Endodermal cell (in vitro differentiated cells): ENCODE results near the gene LRRIQ4. TPM values are rescaled to one million over a fixed set of nuclear protein-coding genes. Genes with fewer than 3 reads are reported as not detected.

Experiments
- DNase-seq: peaks from one replicate; pipeline ENCODE4 v3.0.0-alpha.2; 2017
- H3K27ac ChIP-seq: 2 replicates; pipeline ENCODE4 v1.5.1; 2013; ENCODE audit warnings: mild to moderate bottlenecking, low read depth, low read length, moderate library complexity
- H3K27me3 ChIP-seq: 2 replicates; pipeline ENCODE4 v1.6.1; 2013; ENCODE audit warnings: mild to moderate bottlenecking, low read length, moderate library complexity; ENCODE audit not compliant: insufficient read depth, control insufficient read depth, poor library complexity, severe bottlenecking
- H3K36me3 ChIP-seq: 2 replicates; pipeline ENCODE4 v1.7.0; 2013; ENCODE audit warnings: mild to moderate bottlenecking, low read length, moderate library complexity; ENCODE audit not compliant: control insufficient read depth, insufficient read depth
- H3K4me1 ChIP-seq: one replicate; pipeline ENCODE4 v1.7.0; 2013; ENCODE audit warnings: low read length; ENCODE audit not compliant: control insufficient read depth, insufficient read depth
- H3K4me3 ChIP-seq: 2 replicates; pipeline ENCODE4 v1.5.1; 2013; ENCODE audit warnings: mild to moderate bottlenecking, low read length, moderate library complexity
- H3K9ac ChIP-seq: 2 replicates; pipeline ENCODE4 v1.6.1; 2013; ENCODE audit warnings: mild to moderate bottlenecking, low read length, moderate library complexity; ENCODE audit not compliant: poor library complexity, severe bottlenecking; ENCODE audit errors: extremely low read depth
- H3K9me3 ChIP-seq: 2 replicates; pipeline ENCODE4 v1.6.1; 2013; ENCODE audit warnings: mild to moderate bottlenecking, low read length, moderate library complexity; ENCODE audit not compliant: control insufficient read depth
- H3K27ac Mint-ChIP-seq: 2 replicates; pipeline ENCODE4 v1.8.0; 2020; ENCODE audit warnings: mixed read lengths
- H3K27me3 Mint-ChIP-seq: 2 replicates; pipeline ENCODE4 v1.8.0; 2021; ENCODE audit warnings: mild to moderate bottlenecking, mixed read lengths; ENCODE audit not compliant: insufficient read depth
- H3K36me3 Mint-ChIP-seq: 2 replicates; pipeline ENCODE4 v1.8.0; 2020; ENCODE audit warnings: low read depth, mixed read lengths
- H3K4me1 Mint-ChIP-seq: 2 replicates; pipeline ENCODE4 v1.8.0; 2020; ENCODE audit warnings: mixed read lengths
- H3K4me3 Mint-ChIP-seq: 2 replicates; pipeline ENCODE4 v1.8.0; 2020; ENCODE audit warnings: mild to moderate bottlenecking, moderate library complexity, mixed read lengths
- H3K9me3 Mint-ChIP-seq: 2 replicates; pipeline ENCODE4 v1.8.0; 2020; ENCODE audit warnings: mild to moderate bottlenecking, mixed read lengths
- CTCF ChIP-seq: fragments of 200-600 bp; sonication (generic); conservative IDR thresholded peaks from 2 replicates; pipeline ENCODE4 v1.5.0; 2021; ENCODE audit warnings: antibody characterized with exemption, mild to moderate bottlenecking
- WGBS, 2 experiments: methylation state at CpG; one replicate each; pipeline versions ENCODE4 v1.1.5 to v1.1.7; 2013; ENCODE audit warnings: missing lambda C conversion rate in 2 of 2, mixed read lengths in 1 of 2; ENCODE audit not compliant: insufficient coverage in 1 of 2, insufficient read length in 1 of 2; 5-methylcytosine and 5-hydroxymethylcytosine counted together
- total RNA-seq, 2 donors: library from RNA; stranded (reverse); fragmentation: NEBNext Ultra II Directional in 1 of 2; extraction: Animal tissue kit (Norgen Biotek cat#: 25700) in 1 of 2; gene quantifications; 2 replicates in 1 of 2; 3 replicates in 1 of 2; pipeline ENCODE4 v1.2.1, GENCODE V29; 2021

The LRRIQ4 gene
- total RNA-seq, 2 donors from 2014 or later, result not detected

DNA sequence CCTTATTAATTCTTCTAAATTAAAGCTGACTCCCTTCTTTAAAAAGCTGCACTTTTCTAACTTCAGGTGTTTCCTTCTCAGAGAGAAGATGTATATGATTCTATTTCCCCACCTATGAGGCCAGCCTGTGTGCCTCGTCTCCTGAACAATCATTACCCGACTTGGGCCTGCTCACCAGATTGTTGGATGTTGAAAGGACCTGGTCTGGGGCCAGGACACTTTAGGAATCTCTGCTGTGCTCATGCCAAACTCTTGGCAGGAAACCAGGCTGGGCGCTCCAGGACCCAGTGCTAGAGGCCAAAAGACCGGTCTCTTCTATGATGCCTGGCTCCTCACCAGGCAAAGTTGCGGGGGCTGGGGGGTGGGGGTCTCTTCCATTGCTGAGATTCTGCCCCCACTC is 74.0 kb downstream of the LRRIQ4 start:
- H3K9ac ChIP-seq, result no peak overlapping the region
- no peaks in the 10 kb centered on the region for H3K9me3 Mint-ChIP-seq
- no peaks in the 10 kb centered on the region for H3K4me1 ChIP-seq
- no peak for TF ChIP-seq CTCF
- no peak overlapping the region for H3K27ac Mint-ChIP-seq
- H3K4me1 Mint-ChIP-seq, result no peaks in the 10 kb centered on the region
- H3K9me3 ChIP-seq, result no peaks in the 10 kb centered on the region
- 86% methylated on average over 5 of the region's 5 CpGs; no CpG with 5 or more reads in 1 of the 2 experiments for WGBS, 2 experiments
- no peaks in the 10 kb centered on the region for H3K36me3 Mint-ChIP-seq
- peak; percentile 27 for DNase-seq
- no peaks in the 10 kb centered on the region for H3K27me3 ChIP-seq
- H3K27ac ChIP-seq, result no peak overlapping the region
- H3K4me3 Mint-ChIP-seq, result no peak overlapping the region
- no peaks in the 10 kb centered on the region for H3K36me3 ChIP-seq
- no peaks in the 10 kb centered on the region for H3K27me3 Mint-ChIP-seq
- H3K4me3 ChIP-seq, result no peak overlapping the region

Other genes with a start within 250 kb of the LRRIQ4 start
- under 1 TPM; 0.15 to 0.79 TPM for gene MECOM, start 149.2 kb upstream of the LRRIQ4 start, total RNA-seq
- gene TERC, start 47.8 kb upstream of the LRRIQ4 start, total RNA-seq, result 10 to 100 TPM in 1 of 2 donors, 1 to 10 TPM in 1; 9.4 to 11.1 TPM
- 1 to 10 TPM in 1 of 2 donors, under 1 TPM in 1; 0.82 to 2.5 TPM for gene ACTRT3, start 43.3 kb upstream of the LRRIQ4 start, total RNA-seq
- 10 to 100 TPM; 13.3 to 14.1 TPM for gene MYNN, start 39.5 kb upstream of the LRRIQ4 start, total RNA-seq
- 10 to 100 TPM in 1 of 2 donors, 1 to 10 TPM in 1; 5.6 to 11.3 TPM for gene LRRC34, start within 50 bp of the LRRIQ4 start, total RNA-seq
- not detected for gene LRRC31, start 57.1 kb downstream of the LRRIQ4 start, total RNA-seq
- not detected for gene SAMD7, start 98.7 kb downstream of the LRRIQ4 start, total RNA-seq
- 10 to 100 TPM; 48.7 to 64.4 TPM for gene SEC62, start 153.9 kb downstream of the LRRIQ4 start, total RNA-seq
- gene GPR160, start 225.1 kb downstream of the LRRIQ4 start, total RNA-seq, result 1 to 10 TPM; 6.9 to 8.6 TPM